Keratinocyte (primary cell): ENCODE measurements around the gene CEP63.

Source experiments
- CTCF ChIP-seq, 3 experiments: IDR thresholded peaks in 1 of 3; conservative IDR thresholded peaks in 1 of 3; optimal IDR thresholded peaks in 1 of 3; 2 replicates in 2 of 3; 3 replicates in 1 of 3; pipeline versions ENCODE3 to v1.5.1; 2011; ENCODE audit warnings: low read length in 3 of 3, mild to moderate bottlenecking in 3 of 3, moderate library complexity in 2 of 3, control low read depth in 1 of 3, inconsistent platforms in 1 of 3; ENCODE audit not compliant: insufficient read depth in 2 of 3; ENCODE audit errors: extremely low read depth in 1 of 3
- EZH2 ChIP-seq: IDR thresholded peaks from one replicate; pipeline ENCODE4 v1.6.1; 2012; ENCODE audit warnings: inconsistent platforms, mild to moderate bottlenecking, low read length, moderate library complexity

- TF ChIP-seq CTCF (optimal IDR thresholded peaks at IDR 0.05 in 1 of 3, IDR thresholded peaks at IDR 0.05 in 1 of 3, conservative IDR thresholded peaks at IDR 0.05 in 1 of 3; ENCODE audit: extremely low read depth in 1 of 3, insufficient read depth in 2 of 3, low read length in 3 of 3) (no peak), EZH2 (no peak)
Observed at GRCh38 chr3:134494495-134494894, 8.6 kb downstream of the CEP63 start.
